Measurements from ENCODE around the gene IFNG-AS1.

IFNG-AS1 gene

GRCh38 chr12:67966560-67966959, 22.7 kb upstream of the IFNG-AS1 start:
- Histone ChIP-seq H3K36me3 (ENCODE audit: control insufficient read depth, insufficient read depth, low read length) (no peaks in the 10 kb centered on the region), H3K4me1 (ENCODE audit: control insufficient read depth, insufficient read depth, low read length, poor library complexity, severe bottlenecking) (no peaks in the 10 kb centered on the region), H3K27ac (ENCODE audit: low read depth, low read length, severe bottlenecking) (no peak overlapping the region), H3K4me3 (ENCODE audit: extremely low read depth, insufficient read depth, low read length, poor library complexity, severe bottlenecking) (no peak overlapping the region), H3K9me3 (ENCODE audit: control insufficient read depth, low read length) (no peaks in the 10 kb centered on the region)
- 91 to 100% methylated on average over 1 of the region's 2 CpGs for WGBS, 2 experiments (ENCODE audit: insufficient coverage in 2 of 2)

- H3K36me3 ChIP-seq (ENCODE audit: control insufficient read depth, insufficient read depth, low read length) = no peaks in the 10 kb centered on the region
- H3K9me3 ChIP-seq (ENCODE audit: control insufficient read depth, low read length) = no peaks in the 10 kb centered on the region
- H3K4me1 ChIP-seq (ENCODE audit: control insufficient read depth, insufficient read depth, low read length, poor library complexity, severe bottlenecking) = no peaks in the 10 kb centered on the region
- WGBS, 2 experiments (ENCODE audit: insufficient coverage in 2 of 2) = no CpG with 5 or more reads among the region's 2 CpGs
- H3K4me3 ChIP-seq (ENCODE audit: extremely low read depth, insufficient read depth, low read length, poor library complexity, severe bottlenecking) = no peak overlapping the region
- H3K27ac ChIP-seq (ENCODE audit: low read depth, low read length, severe bottlenecking) = no peak overlapping the region
These were observed 20.9 kb upstream of the IFNG-AS1 start for GRCh38 chr12:67968321-67968720.

GRCh38 chr12:67968725-67969124, 20.5 kb upstream of the IFNG-AS1 start:
- Histone ChIP-seq H3K27ac (ENCODE audit: low read depth, low read length, severe bottlenecking) (no peak overlapping the region), H3K36me3 (ENCODE audit: control insufficient read depth, insufficient read depth, low read length) (no peaks in the 10 kb centered on the region), H3K4me1 (ENCODE audit: control insufficient read depth, insufficient read depth, low read length, poor library complexity, severe bottlenecking) (no peaks in the 10 kb centered on the region), H3K4me3 (ENCODE audit: extremely low read depth, insufficient read depth, low read length, poor library complexity, severe bottlenecking) (no peak overlapping the region), H3K9me3 (ENCODE audit: control insufficient read depth, low read length) (no peaks in the 10 kb centered on the region)
- no CpG with 5 or more reads among the region's 4 CpGs for WGBS, 2 experiments (ENCODE audit: insufficient coverage in 2 of 2)

GRCh38 chr12:67969134-67969802, 20.0 kb upstream of the IFNG-AS1 start:
- no peaks in the 10 kb centered on the region for H3K9me3 ChIP-seq (ENCODE audit: control insufficient read depth, low read length)
- H3K36me3 ChIP-seq (ENCODE audit: control insufficient read depth, insufficient read depth, low read length) = no peaks in the 10 kb centered on the region
- 75 to 84% methylated on average over 3 to 4 of the region's 4 CpGs for WGBS, 2 experiments (ENCODE audit: insufficient coverage in 2 of 2)
- H3K27ac ChIP-seq (ENCODE audit: low read depth, low read length, severe bottlenecking) = no peak overlapping the region
- no peaks in the 10 kb centered on the region for H3K4me1 ChIP-seq (ENCODE audit: control insufficient read depth, insufficient read depth, low read length, poor library complexity, severe bottlenecking)
- H3K4me3 ChIP-seq (ENCODE audit: extremely low read depth, insufficient read depth, low read length, poor library complexity, severe bottlenecking) = no peak overlapping the region

- H3K9me3 ChIP-seq (ENCODE audit: control insufficient read depth, low read length) = peaks cover 5% of the 10 kb centered on the region
- H3K36me3 ChIP-seq (ENCODE audit: control insufficient read depth, insufficient read depth, low read length) = no peaks in the 10 kb centered on the region
- no peak overlapping the region for H3K27ac ChIP-seq (ENCODE audit: low read depth, low read length, severe bottlenecking)
- WGBS, 2 experiments (ENCODE audit: insufficient coverage in 2 of 2) = 88% methylated on average over 1 of the region's 1 CpG; no CpG with 5 or more reads in 1 of the 2 experiments
- H3K4me1 ChIP-seq (ENCODE audit: control insufficient read depth, insufficient read depth, low read length, poor library complexity, severe bottlenecking) = peaks cover 12% of the 10 kb centered on the region
- H3K4me3 ChIP-seq (ENCODE audit: extremely low read depth, insufficient read depth, low read length, poor library complexity, severe bottlenecking) = no peak overlapping the region
These were observed 11.6 kb upstream of the IFNG-AS1 start for GRCh38 chr12:67977668-67978067.

- peaks cover 5% of the 10 kb centered on the region for H3K9me3 ChIP-seq (ENCODE audit: control insufficient read depth, low read length)
- H3K4me1 ChIP-seq (ENCODE audit: control insufficient read depth, insufficient read depth, low read length, poor library complexity, severe bottlenecking) = peaks cover 12% of the 10 kb centered on the region
- H3K27ac ChIP-seq (ENCODE audit: low read depth, low read length, severe bottlenecking) = no peak overlapping the region
- no peak overlapping the region for H3K4me3 ChIP-seq (ENCODE audit: extremely low read depth, insufficient read depth, low read length, poor library complexity, severe bottlenecking)
- H3K36me3 ChIP-seq (ENCODE audit: control insufficient read depth, insufficient read depth, low read length) = no peaks in the 10 kb centered on the region
- WGBS, 2 experiments (ENCODE audit: insufficient coverage in 2 of 2) = 91 to 100% methylated on average over 1 of the region's 1 CpG
These were observed 8.9 kb upstream of the IFNG-AS1 start for GRCh38 chr12:67980391-67980790.

- peak overlapping the region; percentile 58 for H3K27ac ChIP-seq (ENCODE audit: low read depth, low read length, severe bottlenecking)
- 100% methylated on average over 2 of the region's 4 CpGs for WGBS, 2 experiments (ENCODE audit: insufficient coverage in 2 of 2)
These were observed 7.7 kb upstream of the IFNG-AS1 start for GRCh38 chr12:67981287-67982162.

GRCh38 chr12:67982164-67982563, 7.1 kb upstream of the IFNG-AS1 start:
- H3K4me3 ChIP-seq (ENCODE audit: extremely low read depth, insufficient read depth, low read length, poor library complexity, severe bottlenecking) = no peak overlapping the region
- H3K27ac ChIP-seq (ENCODE audit: low read depth, low read length, severe bottlenecking) = no peak overlapping the region
- H3K9me3 ChIP-seq (ENCODE audit: control insufficient read depth, low read length) = peaks cover 5% of the 10 kb centered on the region
- peaks cover 12% of the 10 kb centered on the region for H3K4me1 ChIP-seq (ENCODE audit: control insufficient read depth, insufficient read depth, low read length, poor library complexity, severe bottlenecking)
- no peaks in the 10 kb centered on the region for H3K36me3 ChIP-seq (ENCODE audit: control insufficient read depth, insufficient read depth, low read length)
- 95% methylated on average over 4 of the region's 6 CpGs for WGBS, 2 experiments (ENCODE audit: insufficient coverage in 2 of 2)

More at GRCh38 chr12:67981287-67982162, 7.7 kb upstream of the IFNG-AS1 start:
- no peak overlapping the region for H3K4me3 ChIP-seq (ENCODE audit: extremely low read depth, insufficient read depth, low read length, poor library complexity, severe bottlenecking)
- no peaks in the 10 kb centered on the region for H3K36me3 ChIP-seq (ENCODE audit: control insufficient read depth, insufficient read depth, low read length)
- H3K9me3 ChIP-seq (ENCODE audit: control insufficient read depth, low read length) = peaks cover 5% of the 10 kb centered on the region
- peaks cover 12% of the 10 kb centered on the region for H3K4me1 ChIP-seq (ENCODE audit: control insufficient read depth, insufficient read depth, low read length, poor library complexity, severe bottlenecking)

GRCh38 chr12:67986632-67987031, 2.6 kb upstream of the IFNG-AS1 start:
- H3K36me3 ChIP-seq (ENCODE audit: control insufficient read depth, insufficient read depth, low read length) = no peaks in the 10 kb centered on the region
- H3K27ac ChIP-seq (ENCODE audit: low read depth, low read length, severe bottlenecking) = no peak overlapping the region
- H3K9me3 ChIP-seq (ENCODE audit: control insufficient read depth, low read length) = no peaks in the 10 kb centered on the region
- no peak overlapping the region for H3K4me3 ChIP-seq (ENCODE audit: extremely low read depth, insufficient read depth, low read length, poor library complexity, severe bottlenecking)
- peaks cover 8% of the 10 kb centered on the region for H3K4me1 ChIP-seq (ENCODE audit: control insufficient read depth, insufficient read depth, low read length, poor library complexity, severe bottlenecking)

GRCh38 chr12:67988601-67989021, 636 bp upstream of the IFNG-AS1 start:
- H3K4me3 ChIP-seq (ENCODE audit: extremely low read depth, insufficient read depth, low read length, poor library complexity, severe bottlenecking) = no peak overlapping the region
- WGBS, 2 experiments (ENCODE audit: insufficient coverage in 2 of 2) = no CpG with 5 or more reads among the region's 1 CpG
- peaks cover 3% of the 10 kb centered on the region for H3K4me1 ChIP-seq (ENCODE audit: control insufficient read depth, insufficient read depth, low read length, poor library complexity, severe bottlenecking)
- no peaks in the 10 kb centered on the region for H3K36me3 ChIP-seq (ENCODE audit: control insufficient read depth, insufficient read depth, low read length)
- H3K27ac ChIP-seq (ENCODE audit: low read depth, low read length, severe bottlenecking) = no peak overlapping the region
- H3K9me3 ChIP-seq (ENCODE audit: control insufficient read depth, low read length) = no peaks in the 10 kb centered on the region

- peaks cover 3% of the 10 kb centered on the region for H3K4me1 ChIP-seq (ENCODE audit: control insufficient read depth, insufficient read depth, low read length, poor library complexity, severe bottlenecking)
- H3K9me3 ChIP-seq (ENCODE audit: control insufficient read depth, low read length) = no peaks in the 10 kb centered on the region
- H3K4me3 ChIP-seq (ENCODE audit: extremely low read depth, insufficient read depth, low read length, poor library complexity, severe bottlenecking) = no peak overlapping the region
- no peak overlapping the region for H3K27ac ChIP-seq (ENCODE audit: low read depth, low read length, severe bottlenecking)
- 85 to 93% methylated on average over 4 of the region's 4 CpGs for WGBS, 2 experiments (ENCODE audit: insufficient coverage in 2 of 2)
- H3K36me3 ChIP-seq (ENCODE audit: control insufficient read depth, insufficient read depth, low read length) = no peaks in the 10 kb centered on the region
These were observed 1.9 kb downstream of the IFNG-AS1 start for GRCh38 chr12:67991158-67991557.
